GM23248 (cell line): ENCODE data around the gene RPEL1.

Source experiments
- EZH2 ChIP-seq: fragments of 200-600 bp; sonication (generic); IDR thresholded peaks from 2 replicates; pipeline ENCODE4 v1.6.1; 2018; ENCODE audit warnings: antibody characterized with exemption, mild to moderate bottlenecking; ENCODE audit not compliant: insufficient read depth, poor library complexity, severe bottlenecking
- EZH2phosphoT487 ChIP-seq: fragments of 200-600 bp; sonication (generic); IDR thresholded peaks from 2 replicates; pipeline ENCODE4 v1.6.1; 2018; ENCODE audit warnings: antibody characterized with exemption, moderate library complexity, mild to moderate bottlenecking, low read depth; ENCODE audit not compliant: insufficient read depth

- TF ChIP-seq EZH2 (no peak), EZH2phosphoT487 (no peak)
These were observed 32.2 kb downstream of the RPEL1 start for GRCh38 chr10:103277713-103278536.
